ENCODE results near the gene DDX6.

DDX6 gene

DNA sequence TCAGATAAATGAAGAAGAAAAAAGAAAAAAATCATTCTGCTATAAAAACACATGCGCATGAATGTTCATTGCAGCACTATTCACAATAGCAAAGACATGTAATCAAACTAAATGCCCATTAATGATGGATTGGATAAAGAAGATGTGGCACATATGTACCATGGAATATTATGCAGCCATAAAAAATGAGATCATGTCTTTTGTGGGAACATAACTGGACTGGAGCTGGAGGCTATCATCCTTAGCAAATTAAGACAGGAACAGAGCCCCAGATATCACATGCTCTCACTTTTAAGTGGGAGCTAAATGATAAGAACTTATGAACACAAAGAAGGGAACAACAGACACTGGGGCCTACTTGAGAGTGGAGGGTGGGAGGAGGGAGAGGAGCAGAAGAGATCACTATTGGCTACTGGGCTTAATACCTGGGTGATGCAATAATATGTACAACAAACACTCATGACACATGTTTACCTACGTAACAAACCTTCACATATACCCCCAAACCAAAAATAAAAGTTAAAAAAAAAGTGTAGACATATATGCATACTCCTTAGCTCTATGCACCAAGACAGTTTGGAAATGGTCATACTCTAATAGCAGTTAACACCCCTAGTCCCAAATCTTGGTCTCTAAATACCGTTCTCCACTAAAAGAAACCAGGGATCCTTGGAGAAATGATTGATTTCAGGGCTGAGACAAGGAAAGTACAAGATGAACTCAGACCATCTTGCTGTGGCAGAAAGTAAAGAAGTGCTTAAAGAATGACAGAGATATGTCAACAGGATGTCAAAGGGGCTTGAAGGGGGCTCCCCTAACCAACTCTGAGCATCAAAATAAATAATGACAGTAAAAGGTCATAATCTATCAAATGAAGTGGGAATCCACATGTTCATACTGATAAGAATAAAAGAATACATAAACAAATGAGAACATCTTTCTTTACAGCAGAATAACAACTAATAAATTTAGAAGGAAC, 17.1 kb upstream of the DDX6 start:
- no peak overlapping the region for H3K4me3 ChIP-seq (replicated peaks; ENCODE audit: low read depth, low read length)
- TF ChIP-seq, protein P1, sequence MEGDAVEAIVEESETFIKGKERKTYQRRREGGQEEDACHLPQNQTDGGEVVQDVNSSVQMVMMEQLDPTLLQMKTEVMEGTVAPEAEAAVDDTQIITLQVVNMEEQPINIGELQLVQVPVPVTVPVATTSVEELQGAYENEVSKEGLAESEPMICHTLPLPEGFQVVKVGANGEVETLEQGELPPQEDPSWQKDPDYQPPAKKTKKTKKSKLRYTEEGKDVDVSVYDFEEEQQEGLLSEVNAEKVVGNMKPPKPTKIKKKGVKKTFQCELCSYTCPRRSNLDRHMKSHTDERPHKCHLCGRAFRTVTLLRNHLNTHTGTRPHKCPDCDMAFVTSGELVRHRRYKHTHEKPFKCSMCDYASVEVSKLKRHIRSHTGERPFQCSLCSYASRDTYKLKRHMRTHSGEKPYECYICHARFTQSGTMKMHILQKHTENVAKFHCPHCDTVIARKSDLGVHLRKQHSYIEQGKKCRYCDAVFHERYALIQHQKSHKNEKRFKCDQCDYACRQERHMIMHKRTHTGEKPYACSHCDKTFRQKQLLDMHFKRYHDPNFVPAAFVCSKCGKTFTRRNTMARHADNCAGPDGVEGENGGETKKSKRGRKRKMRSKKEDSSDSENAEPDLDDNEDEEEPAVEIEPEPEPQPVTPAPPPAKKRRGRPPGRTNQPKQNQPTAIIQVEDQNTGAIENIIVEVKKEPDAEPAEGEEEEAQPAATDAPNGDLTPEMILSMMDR (IDR thresholded peaks at IDR 0.05; ENCODE audit: low read length, missing control alignments): no peak
- DNase-seq (ENCODE audit: low read depth): no peak

DNA sequence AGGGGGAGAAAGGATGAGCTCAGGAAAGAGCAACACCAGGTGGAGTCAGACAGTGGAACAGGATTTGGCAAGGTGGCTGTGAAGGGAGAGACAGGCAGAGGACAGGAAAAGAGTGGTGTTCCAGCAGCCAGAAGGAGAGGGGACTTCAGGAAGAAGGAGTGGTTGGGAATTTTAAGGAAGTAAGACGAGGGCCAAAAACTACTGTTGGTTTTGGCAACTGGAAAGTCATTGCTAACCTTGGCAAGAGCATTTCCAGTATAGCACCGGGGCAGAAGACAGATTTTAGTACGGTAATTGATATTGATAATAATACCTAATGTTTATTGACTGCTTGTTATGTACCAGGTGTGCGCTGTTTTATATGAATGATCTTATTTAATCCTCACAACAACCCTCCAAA, 15.4 kb upstream of the DDX6 start:
- H3K4me3 ChIP-seq (replicated peaks; ENCODE audit: low read depth, low read length): no peak overlapping the region
- TF ChIP-seq, protein P1 (IDR thresholded peaks at IDR 0.05; ENCODE audit: low read length, missing control alignments): no peak
- no peak for DNase-seq (ENCODE audit: low read depth)

DNA sequence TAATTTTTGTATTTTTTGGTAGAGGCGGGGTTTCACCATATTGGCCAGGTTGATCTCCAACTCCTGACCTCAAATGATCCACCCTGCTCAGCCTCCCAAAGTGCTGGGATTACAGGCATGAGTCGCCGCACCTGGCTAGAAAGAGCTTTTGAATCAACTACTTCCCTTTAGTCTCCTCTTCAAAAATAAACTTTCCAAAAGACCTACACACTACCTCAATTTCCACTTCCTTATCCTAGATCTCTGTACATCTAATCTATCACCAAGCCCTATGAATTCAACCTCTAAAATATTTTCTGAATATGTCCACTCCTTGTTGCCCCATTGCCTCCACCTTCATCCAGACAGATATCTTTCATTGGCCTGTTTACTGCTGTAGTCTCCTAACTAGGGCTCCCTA, 13.1 kb upstream of the DDX6 start:
- H3K4me3 ChIP-seq (replicated peaks; ENCODE audit: low read depth, low read length): no peak overlapping the region
- DNase-seq (ENCODE audit: low read depth): no peak
- TF ChIP-seq, protein P1 (IDR thresholded peaks at IDR 0.05; ENCODE audit: low read length, missing control alignments): no peak

DNA sequence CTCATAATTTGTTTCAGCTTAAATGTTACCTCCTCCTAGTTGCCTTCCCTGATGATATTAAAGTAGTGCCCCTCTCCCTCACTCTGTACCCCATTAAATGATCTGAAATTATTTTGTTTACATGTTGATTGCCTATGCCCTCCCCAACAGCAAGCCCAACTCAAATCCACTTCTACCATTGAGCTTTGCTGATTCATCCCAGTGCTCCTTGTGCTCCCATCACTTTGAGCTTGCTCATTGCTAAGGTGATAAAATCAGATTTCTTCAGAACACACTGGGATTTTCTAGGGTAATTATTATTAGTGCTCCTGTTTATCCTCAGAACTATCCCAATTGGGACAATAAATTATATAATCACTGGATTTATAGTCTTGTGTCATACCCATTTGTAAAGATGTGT, 8.4 kb upstream of the DDX6 start:
- H3K4me3 ChIP-seq (replicated peaks; ENCODE audit: low read depth, low read length): no peak overlapping the region
- DNase-seq (ENCODE audit: low read depth): no peak
- TF ChIP-seq, protein P1 (IDR thresholded peaks at IDR 0.05; ENCODE audit: low read length, missing control alignments): no peak

DNA sequence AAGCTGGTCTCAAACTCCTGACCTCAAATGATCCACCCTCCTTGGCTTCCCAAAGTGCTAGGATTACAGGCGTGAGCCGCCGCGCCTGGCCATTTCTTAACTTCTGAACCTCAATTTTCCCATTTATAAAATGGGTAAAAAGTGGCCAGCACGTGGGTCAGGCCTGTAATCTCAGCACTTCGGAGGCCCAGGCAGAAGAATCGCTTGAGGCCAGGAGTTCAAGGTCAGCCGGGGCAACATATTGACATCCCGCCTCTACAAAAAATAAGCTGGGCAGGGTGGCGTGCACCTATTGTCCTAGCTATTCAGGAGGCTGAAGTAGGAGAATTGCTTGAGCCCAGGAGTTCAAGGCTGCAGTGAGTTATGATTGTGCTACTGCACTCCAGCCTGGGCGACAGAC, 6.5 kb upstream of the DDX6 start:
- H3K4me3 ChIP-seq (replicated peaks; ENCODE audit: low read depth, low read length): no peak overlapping the region
- DNase-seq (ENCODE audit: low read depth): no peak
- TF ChIP-seq, protein P1 (IDR thresholded peaks at IDR 0.05; ENCODE audit: low read length, missing control alignments): no peak

DNA sequence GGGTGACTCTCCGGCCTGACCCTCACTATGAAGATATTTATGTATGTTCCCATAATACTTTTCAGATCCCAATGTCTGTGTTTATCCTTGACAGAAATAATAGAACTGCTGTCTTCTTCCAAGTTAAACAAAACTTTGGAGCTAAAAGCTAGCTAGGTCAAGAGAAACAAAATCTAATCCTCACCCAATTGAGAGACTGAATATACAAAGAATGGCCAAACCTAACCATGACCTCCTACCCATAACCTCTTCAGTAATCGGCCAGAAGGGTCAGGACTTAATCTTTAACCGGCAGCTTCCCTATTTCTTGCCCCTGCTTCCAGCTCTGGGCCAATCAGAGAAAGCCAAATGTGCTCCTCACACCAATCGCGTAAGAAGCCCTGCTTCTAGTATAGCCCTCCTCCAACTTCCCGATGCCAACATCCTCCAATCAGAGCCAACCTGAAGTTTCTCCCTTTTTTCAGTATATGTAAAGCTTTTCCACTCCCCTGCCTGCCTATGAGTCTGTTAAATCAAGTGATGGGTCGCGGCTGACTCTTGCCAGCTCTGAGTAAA, 1.7 kb upstream of the DDX6 start:
- DNase-seq (ENCODE audit: low read depth): peak; percentile 91
- TF ChIP-seq, protein P1 (IDR thresholded peaks at IDR 0.05; ENCODE audit: low read length, missing control alignments): no peak
- H3K4me3 ChIP-seq (replicated peaks; ENCODE audit: low read depth, low read length): peak overlapping the region; percentile 96

Data from fibroblast of pulmonary artery (primary cell).